Measurements from ENCODE around the gene ANKRD12. TPM values are rescaled to one million over a fixed set of nuclear protein-coding genes. Genes with fewer than 3 reads are reported as not detected.
A peak's percentile ranks its signal among the peaks of the same experiment; 100 is the strongest.

ANKRD12 gene
- total and polyA plus RNA-seq, 2 of the 4 experiments (the other 2 are of a cell fraction): 2.6 to 12.9 TPM

DNA sequence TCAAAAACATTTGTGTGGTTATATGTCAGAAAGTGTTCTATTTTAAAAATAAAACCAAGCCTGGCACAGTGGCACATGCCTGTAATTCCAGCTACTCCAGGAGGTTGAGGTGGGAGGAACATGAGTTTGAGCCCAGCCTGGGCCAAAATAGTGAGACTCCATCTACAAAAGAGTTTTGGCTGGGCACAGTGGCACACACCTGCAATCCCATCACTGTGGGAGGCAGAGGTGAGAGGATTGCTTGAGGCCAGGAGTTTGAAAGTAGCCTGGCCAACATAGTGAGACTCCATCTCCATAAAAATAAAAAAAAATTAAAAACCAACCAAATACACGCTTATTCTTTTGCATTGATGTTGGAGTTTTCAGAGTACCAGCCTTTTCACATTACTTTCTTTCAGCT is 9.6 kb downstream of the ANKRD12 start:
- no peak overlapping the region for H2BK120ac ChIP-seq (ENCODE audit: low read depth, low read length)
- no peak overlapping the region for H2BK15ac ChIP-seq (ENCODE audit: low read depth, low read length)

More for the DNA sequence above, 9.6 kb downstream of the ANKRD12 start:
- in situ Hi-C loops (cut with MboI; ENCODE audit: low sequenced_read_pairs) (no loop called here), intact Hi-C loops (cut with micrococcal nuclease) (loop anchor here (5.0 to 10.0 kb wide), 2 partner anchors 151 to 494 kb away; no protein-coding TSS in a partner anchor), dilution Hi-C loops (cut with HindIII; ENCODE audit: low sequenced_read_pairs, unreplicated experiment) (no loop called here)
- BruUV-seq (replicated peaks): no TSS peak
- H3K4ac ChIP-seq (ENCODE audit: low read depth, low read length): 0 out of 2 replicates have a peak overlapping the region, but pooled peaks have one; percentile 24
- no peak overlapping the region; the same call in 1 of the 2 replicates for H4K5ac ChIP-seq (ENCODE audit: low read depth, low read length)
- no peak overlapping the region for H2BK20ac ChIP-seq (ENCODE audit: low read depth, low read length)
- H4K8ac ChIP-seq (ENCODE audit: low read depth in 2 of 2, low read length in 2 of 2): no peak overlapping the region
- H3K4me3 ChIP-seq (ENCODE audit: insufficient read depth, low read depth, low read length): no peak overlapping the region
- ATAC-seq (ENCODE audit: low read depth) (no peak), DNase-seq (no peak)
- no peak overlapping the region for H2AK9ac ChIP-seq (replicated peaks; ENCODE audit: low read depth, low read length, poor library complexity)
- H3K9ac ChIP-seq (ENCODE audit: low read depth, low read length): no peak overlapping the region
- no peak overlapping the region for H2AFZ ChIP-seq (replicated peaks; ENCODE audit: low read length, poor library complexity)
- peaks cover 11% of the 10 kb centered on the region for H3K4me1 ChIP-seq (ENCODE audit: control insufficient read depth, insufficient read depth, low read length)
- H3K9me1 ChIP-seq (ENCODE audit: insufficient read depth, low read length): peaks cover 8% of the 10 kb centered on the region
- no CpG with 5 or more reads among the region's 1 CpG for WGBS, 2 experiments (ENCODE audit: extremely low coverage in 2 of 2, insufficient read length in 1 of 2)
- H3K9me3 ChIP-seq (ENCODE audit: control insufficient read depth, insufficient read depth, low read length): no peaks in the 10 kb centered on the region
- no peak for TF ChIP-seq BHLHE40 (IDR thresholded peaks at IDR 0.05; ENCODE audit: low read depth, low read length)
- ChIA-PET POLR2A (ENCODE audit: unreplicated experiment) (interaction anchor here (0.5 kb wide), 1 partner anchor 190 kb away, joined by 5 read pairs; no protein-coding TSS in a partner anchor), CTCF (no interaction called here)
- H3K4me2 ChIP-seq (ENCODE audit: low read depth, low read length): no peak overlapping the region
- no peaks in the 10 kb centered on the region for H3K27me3 ChIP-seq (ENCODE audit: control insufficient read depth, insufficient read depth, low read length)
- no peak overlapping the region for H4K91ac ChIP-seq (ENCODE audit: insufficient read depth, low read depth, low read length)
- no peak overlapping the region for H2BK5ac ChIP-seq (ENCODE audit: low read depth, low read length, poor library complexity, severe bottlenecking)
- H2AK5ac ChIP-seq (ENCODE audit: low read depth, low read length): no peak overlapping the region
- H3K79me1 ChIP-seq (ENCODE audit: low read depth in 1 of 2, low read length in 2 of 2): peaks cover 5 to 52% of the 10 kb centered on the region in 2 experiments; a peak in 3 of 4 replicates
- H3K23ac ChIP-seq (ENCODE audit: low read depth, low read length): no peak overlapping the region
- no peak overlapping the region for H3K27ac ChIP-seq (ENCODE audit: insufficient read depth, low read length)
- H3K56ac ChIP-seq (ENCODE audit: extremely low read depth, insufficient read depth, low read length): no peak overlapping the region
- no peak overlapping the region for H3K18ac ChIP-seq (ENCODE audit: low read depth, low read length)
- peaks cover 59% of the 10 kb centered on the region; the same call in 1 of the 2 replicates for H4K20me1 ChIP-seq (ENCODE audit: insufficient read depth, low read length)
- H3K36me3 ChIP-seq (ENCODE audit: control insufficient read depth, insufficient read depth, low read length): no peaks in the 10 kb centered on the region; the same call in 1 of the 2 replicates
- H3K14ac ChIP-seq (replicated peaks; ENCODE audit: low read depth, low read length): no peak overlapping the region
